ENCODE results near the gene PLXNA4.
"Not testable (repeated sequence)": the region's sequence is repeated elsewhere in the genome, so short reads cannot be mapped to it uniquely, and the experiment has no call there.

The PLXNA4 gene

DNA sequence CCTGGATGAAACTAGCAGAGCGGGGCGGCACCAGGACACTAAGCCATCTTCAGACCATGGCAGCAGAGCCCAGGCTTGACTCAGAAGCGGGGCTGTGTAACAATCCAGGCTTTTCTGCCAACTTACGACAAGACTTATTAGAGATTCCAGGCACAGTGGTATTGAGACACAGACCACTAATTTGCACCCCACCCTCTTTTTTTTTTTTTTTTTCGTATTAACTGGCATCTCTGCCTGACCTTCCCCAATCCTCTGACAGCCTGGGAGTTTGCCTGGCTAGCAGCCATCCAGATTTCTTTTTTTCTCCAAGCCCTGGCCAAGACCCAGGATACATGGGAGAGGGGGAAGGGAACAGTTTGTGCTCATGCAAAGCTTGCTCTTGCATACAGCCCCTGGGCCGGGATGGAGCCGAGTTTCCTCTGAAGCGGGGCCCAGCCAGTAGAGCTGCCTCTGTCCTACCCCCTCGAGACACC is 182.4 kb downstream of the PLXNA4 start:
- DNase-seq (ENCODE audit: low read depth, low spot score) = no peak

DNA sequence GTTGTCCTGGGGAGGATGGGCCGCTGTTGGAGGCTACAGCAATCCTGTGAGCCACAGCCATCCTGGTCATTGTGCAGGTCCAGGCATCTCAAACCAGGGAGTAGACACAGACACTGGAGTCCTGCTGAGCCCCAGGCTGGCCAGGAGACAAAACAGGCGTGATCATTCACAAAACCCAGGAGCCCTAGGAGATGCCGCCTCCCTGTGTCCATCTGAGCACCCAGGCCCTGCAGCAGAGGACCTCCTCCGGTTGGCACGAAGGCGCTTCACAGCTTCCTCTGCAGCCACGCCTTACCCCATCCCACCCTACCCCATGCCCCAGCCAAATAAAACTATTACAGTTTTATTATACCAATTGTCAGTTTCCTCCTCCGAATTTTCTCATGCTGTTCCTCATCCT is 183.6 kb downstream of the PLXNA4 start:
- DNase-seq (ENCODE audit: low read depth, low spot score) = no peak

DNA sequence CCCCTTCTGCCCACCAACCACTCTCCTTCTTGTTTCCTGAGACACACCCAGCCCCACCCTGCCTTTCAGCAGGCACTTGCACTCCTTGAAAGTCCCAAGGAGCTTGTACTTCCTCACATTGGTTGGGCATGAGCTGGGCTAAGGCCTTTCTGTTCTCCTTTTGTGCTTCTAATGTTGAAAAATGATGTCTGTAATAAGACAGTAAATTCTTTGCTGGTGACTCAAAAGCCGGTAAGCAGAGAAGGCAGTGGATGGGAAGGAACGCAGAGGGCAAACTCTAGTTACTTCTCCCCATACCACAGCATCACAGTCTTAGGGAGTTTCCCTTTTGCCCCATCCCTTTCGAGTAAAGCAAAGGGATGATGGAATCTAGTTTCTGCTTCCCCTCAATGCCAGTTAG is 185.6 kb downstream of the PLXNA4 start:
- no peak for DNase-seq (ENCODE audit: low read depth, low spot score)

DNA sequence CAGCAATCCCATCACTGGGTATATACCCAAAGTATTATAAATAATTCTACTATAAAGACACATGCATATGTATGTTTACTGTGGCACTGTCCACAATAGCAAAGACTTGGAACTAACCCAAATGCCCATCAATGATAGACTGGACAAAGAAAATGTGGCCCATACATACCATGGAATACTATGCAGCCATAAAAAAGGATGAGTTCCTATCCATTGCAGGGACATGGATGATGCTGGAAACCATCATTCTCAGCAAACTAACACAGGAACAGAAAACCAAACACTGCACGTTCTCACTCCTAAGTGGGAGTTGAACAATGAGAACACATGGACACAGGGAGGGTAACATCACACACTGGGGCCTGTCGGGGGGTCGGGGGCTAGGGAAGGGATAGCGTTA is 186.2 kb downstream of the PLXNA4 start:
- DNase-seq (ENCODE audit: low read depth, low spot score) = not testable (repeated sequence)

DNA sequence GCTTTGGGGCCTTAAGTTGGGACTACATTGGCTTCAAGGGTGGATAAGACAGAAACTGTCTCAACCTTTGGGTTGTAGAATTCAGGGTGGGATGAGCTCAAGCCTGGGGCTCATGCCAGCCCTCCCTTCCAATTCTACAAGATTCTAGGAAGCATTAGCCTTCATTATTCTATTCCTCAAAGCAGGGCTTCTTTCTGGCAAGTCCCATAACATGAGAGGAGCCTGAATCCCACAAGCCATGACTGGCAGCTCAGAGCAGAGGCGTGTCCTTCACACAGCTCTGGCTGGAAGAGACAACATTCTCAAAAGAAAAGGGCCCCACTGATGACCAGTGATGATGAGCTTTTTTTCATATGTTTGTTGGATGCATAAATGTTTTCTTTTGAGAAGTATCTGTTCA is 187.6 kb downstream of the PLXNA4 start:
- DNase-seq (ENCODE audit: low read depth, low spot score) = no peak

DNA sequence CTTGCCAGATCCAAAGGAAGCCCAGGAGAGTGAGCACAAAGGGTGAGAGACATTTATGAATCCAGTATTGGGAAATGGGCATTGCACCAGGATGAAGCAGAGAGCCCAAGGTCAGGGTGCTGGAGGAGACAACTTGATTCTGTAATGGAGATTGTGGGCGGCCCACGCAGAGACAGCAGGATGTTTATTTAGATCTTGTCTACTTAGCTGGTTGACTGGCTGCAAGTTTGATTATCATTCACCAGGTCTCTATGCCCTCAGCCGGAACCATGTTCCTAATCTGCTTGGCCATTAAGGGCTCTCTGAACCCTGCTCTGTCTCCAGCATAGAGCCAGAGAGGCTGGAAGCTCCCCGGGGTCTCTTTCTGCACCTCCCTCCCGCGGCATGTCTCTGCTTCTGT is 188.7 kb downstream of the PLXNA4 start:
- DNase-seq (ENCODE audit: low read depth, low spot score) = no peak

DNA sequence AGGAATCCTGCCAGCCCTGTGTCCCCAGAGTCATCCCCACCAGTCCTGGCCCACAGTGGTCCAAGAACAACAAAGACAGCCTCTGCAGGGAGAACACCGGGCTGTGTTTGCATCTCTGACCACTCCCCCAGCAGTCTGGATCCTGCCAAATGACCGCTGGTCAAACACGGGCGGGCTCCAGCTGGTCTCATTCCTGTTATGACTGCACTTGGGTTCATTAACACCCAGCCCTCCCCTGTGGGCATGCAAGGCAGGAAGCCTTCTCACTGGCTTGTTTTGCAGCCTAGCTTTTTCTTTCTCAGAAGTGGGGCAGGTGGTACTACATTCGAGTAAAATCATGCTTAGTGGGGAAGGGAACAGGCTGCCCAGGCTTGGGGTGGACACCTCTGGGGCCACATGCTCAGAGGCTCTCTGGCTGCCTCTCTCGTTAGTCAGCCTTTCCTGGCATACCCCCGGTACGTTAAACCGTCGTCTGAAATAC is 190.0 kb downstream of the PLXNA4 start:
- DNase-seq (ENCODE audit: low read depth, low spot score) = no peak

DNA sequence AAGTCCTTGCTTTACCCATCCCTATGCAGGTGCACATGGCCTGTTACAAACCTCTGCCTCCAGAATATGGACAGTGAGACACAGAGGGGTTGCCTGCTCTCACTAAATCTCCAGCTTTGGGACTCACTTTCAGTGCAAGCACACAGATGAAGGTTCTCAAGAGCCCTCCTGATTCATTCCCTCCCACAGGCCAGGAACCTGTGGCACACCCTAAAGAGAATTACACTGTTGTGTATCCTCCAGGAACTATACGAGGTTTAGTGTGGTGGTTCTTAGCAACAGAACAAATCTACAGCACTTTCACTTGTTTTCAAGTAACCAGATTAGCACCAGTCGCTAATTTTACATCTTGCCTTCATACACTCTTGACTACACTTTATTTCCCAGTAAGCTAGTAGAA is 192.3 kb downstream of the PLXNA4 start:
- no peak for DNase-seq (ENCODE audit: low read depth, low spot score)

DNA sequence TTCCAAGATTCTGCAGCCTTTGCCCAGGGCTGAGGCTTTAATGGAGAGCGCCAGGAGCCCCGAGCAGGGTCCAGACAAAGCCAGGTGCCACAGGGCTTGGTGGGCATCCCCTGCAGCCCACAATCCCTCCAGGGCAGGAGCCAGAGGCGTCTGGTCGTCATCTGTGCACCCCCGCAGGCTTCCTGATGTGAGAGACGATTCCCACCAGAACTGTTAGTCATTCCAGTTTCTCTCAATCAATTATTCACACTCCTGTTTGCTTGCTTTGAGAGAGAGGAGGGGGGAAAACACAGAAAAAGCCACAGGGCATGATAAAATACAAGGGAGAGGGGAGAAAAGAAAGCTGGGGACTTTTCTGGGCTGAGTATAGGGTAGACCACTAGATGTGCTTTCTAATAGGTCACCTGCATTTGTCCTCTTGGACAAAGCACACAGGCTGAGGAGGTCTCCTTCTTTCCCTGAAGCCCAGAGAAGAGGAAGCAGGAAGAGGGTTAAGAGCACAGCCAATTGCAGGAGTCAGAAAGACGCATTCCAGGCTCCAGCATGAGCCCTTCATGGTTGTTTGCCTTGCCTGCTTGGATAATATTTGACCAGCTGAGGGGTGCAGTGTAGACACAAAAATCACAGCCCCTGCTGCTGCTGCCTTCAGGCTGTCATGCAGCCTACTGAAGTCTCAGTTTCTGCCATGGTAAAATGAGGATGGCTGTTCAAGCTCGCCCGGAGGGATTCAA is 194.4 kb downstream of the PLXNA4 start:
- DNase-seq (ENCODE audit: low read depth, low spot score) = no peak

DNA sequence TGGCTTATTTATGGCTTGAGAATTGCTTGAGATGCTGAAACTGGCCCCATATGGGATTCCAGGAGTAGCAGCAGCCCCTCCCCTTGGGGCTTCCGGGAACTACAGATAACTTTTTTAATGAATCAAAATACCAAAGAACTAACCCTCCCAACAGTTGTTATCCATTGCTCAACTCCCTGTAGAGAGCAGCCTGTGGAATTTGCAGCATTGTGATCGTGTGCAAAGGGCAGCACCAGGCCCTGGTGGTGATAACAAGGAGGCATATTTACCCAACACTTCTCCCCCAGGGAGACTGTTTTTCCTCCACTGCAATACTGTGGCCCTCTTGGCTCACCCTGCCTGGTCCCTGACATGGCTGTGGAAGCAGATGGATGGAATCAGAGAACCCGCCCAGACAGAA is 196.2 kb downstream of the PLXNA4 start:
- DNase-seq (ENCODE audit: low read depth, low spot score) = no peak

DNA sequence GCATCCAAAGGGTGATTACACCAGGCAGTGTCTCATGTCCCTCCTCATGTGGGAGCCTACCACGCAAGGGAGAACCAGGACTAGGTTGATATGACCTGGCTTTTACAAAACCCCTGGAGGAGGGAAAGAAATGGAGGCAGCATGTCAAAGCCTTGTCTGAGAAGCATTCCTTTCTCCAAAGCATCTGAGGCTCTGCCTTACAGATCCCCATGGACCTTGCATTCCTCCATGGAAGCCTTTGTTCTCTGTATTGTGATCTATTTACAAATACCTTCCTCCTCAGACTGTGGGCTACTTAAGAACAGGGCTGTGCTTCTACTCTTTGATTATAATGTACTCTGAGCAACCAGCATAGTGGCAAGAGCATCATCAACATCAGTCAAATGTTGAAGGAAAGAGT is 197.0 kb downstream of the PLXNA4 start:
- no peak for DNase-seq (ENCODE audit: low read depth, low spot score)

DNA sequence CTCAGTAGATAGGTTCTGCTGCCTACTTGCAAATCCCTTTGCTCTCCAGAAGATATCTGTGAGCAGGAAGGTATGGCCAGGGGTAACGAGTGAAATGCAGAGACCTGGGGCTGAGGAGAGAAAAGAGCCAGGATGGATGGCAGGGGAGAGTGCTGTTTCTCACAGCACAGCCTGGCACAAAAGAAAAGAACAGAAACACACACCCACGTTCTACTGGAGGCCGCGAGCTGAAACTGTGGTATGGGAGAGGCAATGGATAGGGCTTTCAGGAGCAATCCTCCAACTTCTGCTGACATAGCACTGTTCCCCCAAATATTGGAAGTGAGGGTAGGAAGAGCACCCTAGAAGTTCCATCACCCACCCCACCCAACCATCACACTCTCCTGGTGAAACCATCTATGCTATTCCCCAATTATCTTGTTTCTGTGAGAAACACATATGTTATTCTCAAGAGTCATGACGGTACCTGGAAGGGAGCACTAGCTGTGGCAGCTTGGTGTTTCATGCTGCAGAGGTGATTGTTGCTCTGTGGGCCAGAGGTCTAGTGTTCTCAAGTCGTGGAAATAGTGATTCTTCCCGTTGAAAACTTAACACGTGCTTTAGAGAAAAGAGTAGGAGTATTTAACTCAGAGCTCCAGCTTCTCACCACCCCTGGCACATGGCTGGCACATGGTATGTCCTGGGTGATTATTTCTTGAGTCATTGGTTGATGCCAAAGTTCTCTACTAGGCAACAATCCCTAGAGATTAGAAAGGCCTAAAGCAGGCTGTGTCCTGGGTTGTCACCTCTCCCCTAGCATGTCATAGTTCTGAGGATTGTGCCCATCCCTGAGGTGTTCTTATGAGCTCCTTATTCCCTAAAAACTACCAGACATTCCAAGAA is 198.3 kb downstream of the PLXNA4 start:
- DNase-seq (ENCODE audit: low read depth, low spot score) = no peak

DNA sequence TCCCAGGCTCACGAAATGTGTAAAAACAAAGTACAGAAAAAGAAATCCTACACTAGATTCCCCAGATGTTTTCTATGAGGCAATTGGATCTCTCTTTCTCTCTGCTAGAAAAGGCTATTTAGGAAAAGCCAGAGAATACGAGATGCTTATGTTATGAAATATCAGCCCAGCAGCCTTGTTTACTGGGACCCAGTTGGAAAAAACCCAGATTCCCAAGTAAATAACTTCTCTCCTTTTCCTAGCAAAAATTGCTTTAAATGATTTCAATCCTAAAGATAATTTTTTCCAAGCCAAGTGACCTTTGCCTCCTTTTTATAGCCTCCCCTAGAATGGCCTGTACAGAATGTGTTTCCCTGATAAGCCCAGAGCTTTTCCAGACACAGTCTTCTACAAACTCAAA is 199.3 kb downstream of the PLXNA4 start:
- no peak for DNase-seq (ENCODE audit: low read depth, low spot score)

DNA sequence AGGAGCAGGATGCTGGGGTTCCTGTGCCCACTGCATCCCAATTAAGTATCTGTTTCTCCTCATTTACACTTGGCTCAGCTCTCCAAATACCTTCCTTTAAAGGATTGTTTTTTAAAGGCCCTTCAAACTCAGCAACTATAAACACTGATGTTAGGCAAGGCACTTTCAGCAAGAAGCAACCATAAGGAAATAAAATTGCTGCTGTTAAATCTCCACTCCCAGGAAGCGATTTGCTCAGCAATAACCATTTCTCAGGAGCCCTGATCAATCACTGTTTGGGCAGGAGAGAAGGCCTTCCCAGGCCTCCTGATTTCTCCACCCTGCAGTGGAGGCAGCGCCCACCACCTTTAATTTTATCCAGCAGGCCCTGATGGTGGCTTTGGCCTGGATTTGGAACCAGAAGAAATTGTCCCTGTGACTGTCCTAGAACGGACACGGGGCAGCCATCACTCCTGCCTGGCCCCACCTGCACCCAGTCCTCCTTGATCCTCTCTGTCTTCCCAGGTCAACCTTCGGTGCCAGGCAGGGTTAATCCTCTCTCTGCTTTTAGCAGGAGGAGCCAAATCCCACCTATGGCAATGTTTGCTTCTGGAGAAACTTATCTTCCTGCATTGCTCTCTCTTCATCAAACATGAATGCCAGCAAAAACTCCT is 199.8 kb downstream of the PLXNA4 start:
- DNase-seq (ENCODE audit: low read depth, low spot score) = no peak

DNA sequence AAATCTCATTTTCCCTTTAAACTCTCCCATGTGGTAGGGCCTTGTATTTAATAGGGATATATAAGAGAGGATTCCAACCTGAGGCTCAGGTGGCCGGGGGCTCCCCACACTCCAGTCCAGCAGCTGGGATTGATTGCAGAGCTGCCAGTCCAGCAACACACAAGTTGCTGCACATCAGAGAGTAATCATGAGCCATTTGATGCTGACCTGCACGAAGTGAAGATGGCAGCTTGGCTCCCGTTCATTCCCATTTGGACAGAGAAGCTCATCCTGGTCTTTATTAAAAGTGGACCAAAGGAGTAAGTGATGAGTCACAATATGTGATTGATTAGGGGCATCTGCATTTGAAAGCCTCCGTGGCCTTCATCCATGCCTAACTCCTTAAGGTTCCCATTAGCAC is 202.4 kb downstream of the PLXNA4 start:
- DNase-seq (ENCODE audit: low read depth, low spot score) = no peak

DNA sequence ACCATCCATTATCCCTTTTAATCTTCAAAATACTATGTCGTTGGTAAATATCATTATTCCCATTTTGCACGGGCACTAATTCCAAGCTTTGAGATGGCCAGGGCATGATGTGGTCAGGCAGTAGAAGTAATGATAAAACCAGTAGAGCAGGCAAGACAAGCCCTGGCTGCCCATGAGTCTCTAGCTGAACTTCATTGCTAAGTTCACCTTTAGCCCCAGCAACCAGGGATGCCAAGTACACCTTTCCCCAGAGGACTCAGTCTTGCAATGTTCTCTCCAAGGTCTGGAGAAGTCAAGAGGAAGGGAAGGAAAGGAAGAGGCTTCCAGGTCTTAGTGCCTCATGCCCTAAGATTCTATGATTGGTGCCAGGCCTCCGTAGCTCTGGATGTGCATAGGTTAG is 203.2 kb downstream of the PLXNA4 start:
- DNase-seq (ENCODE audit: low read depth, low spot score) = no peak

DNA sequence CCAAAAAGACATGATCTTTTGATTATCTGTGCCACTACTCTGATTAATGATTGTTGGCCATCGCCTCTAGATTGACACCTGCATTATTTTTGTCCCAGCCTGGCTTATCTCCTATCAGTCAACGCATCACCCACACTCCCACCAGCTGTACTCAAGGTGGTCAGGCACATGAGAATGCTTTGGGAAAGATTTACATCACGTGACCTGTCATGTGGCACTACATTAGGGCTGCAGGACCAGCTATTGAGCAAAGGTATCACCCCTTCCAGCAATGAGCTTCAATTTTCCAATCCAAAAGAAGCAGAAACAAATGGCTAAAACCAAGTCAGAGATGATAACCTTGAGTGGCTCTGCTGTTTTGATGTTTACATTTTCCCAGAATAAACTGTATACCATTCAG is 204.3 kb downstream of the PLXNA4 start:
- no peak for DNase-seq (ENCODE audit: low read depth, low spot score)

DNA sequence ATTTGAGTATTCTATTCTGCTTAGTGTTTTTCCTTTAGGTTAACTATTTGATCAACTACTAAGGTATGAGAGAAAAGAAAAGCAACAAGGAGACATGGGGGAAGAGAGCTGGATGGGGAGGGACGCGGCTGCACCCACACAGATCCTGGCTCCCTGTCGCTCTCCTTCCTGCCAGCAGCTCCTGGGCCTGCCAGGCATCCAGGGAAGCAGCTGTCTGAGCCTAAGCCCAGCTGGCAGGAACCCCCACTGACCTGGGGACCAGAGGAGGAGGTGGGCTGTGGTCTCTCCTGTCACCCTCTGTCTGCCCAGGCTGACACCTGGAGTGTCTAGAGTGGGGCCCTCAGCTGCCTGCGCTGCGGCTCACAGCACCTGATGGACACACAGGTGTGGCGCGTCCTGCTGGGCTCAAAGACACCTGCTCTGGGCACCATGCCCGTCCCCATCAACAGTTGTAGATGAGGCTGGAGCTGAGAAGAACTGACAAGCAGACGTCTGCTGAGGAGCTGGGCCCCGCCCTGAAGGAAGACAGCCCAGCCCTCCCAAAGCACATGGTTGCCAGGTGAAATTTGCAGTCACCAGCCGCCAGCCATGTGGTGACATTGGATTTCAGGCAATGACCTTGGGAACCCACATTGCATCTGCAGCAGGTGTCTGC is 207.9 kb downstream of the PLXNA4 start:
- no peak for DNase-seq (ENCODE audit: low read depth, low spot score)

DNA sequence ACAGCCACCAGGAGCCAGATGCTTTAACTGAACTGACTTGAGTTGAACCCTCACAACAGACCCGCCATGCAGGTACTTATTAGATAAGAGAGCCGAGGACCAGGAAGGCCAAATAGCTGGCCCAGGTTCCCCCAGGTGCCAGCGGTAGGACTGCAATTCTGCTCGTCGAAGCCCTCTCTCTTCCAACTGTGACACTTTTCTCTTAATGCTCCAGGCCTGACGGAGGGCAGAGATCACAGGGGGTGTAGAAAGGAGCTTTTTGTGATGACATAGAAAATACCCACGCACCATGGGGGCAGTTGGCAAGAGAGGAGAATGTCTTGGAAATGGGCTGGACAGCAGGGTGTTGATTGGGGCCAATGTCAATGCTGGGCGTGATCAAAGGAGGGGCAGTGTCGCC is 208.5 kb downstream of the PLXNA4 start:
- DNase-seq (ENCODE audit: low read depth, low spot score) = no peak

DNA sequence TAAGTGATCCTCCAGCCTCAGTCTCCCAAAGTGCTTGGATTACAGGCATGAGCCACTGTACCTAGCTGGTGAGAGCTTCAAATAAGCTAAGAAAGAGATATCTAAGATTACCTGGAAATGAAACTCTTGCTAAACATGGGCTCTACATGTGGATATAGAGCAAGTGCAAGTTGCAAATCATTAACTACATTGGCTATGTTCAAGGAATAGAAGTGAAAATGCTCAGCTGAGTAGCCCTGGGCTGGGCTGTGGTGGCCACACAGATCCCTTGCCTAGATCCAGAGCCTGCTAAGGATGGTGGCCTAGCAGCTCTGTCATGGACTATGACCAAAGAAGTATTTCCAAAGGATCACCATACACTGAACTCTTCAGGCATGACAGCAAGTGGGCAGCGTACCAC is 209.3 kb downstream of the PLXNA4 start:
- DNase-seq (ENCODE audit: low read depth, low spot score) = no peak

DNA sequence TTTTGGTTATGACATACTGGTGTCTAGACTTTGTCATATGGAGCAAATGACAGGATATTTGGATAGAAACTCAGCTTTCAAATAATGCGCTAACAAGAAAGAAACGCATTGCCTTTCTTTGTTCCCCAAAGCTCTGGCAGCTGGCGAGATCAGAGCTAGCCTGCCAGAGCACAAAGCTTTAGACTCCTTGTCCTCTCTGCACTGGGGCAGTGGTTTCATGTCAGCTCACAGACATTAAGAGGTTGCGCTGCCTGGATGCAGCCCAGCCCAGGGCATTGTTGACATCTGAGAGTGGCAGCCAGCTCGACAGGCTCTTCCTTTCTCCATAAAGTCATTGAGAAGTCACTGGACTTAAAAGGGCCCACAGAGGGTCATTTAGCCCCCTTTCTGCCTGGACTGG is 212.0 kb downstream of the PLXNA4 start:
- no peak for DNase-seq (ENCODE audit: low read depth, low spot score)

DNA sequence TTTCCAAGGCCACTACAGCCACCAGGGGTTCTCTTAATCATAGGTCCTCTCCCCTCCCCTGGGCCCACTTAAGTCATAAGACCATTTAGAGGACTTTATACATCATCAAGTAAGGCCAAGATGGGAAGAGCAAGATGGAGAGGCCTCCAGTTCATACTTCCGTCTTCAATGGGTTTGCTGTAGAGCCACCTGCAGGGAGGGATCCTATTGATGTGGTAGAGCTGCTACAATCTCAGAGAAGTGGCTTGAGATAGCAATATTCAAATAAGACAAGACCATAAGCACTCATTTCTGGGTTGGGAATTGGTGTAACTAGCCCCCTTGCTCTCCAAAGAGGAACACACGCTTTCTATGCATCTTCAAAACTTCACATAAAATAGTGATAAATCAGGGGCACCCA is 214.2 kb downstream of the PLXNA4 start:
- DNase-seq (ENCODE audit: low read depth, low spot score) = no peak

All from iPS DF 19.7 (cell line).